Measurements from ENCODE around the gene FGF18. TPM values are rescaled to one million over a fixed set of nuclear protein-coding genes. Genes with fewer than 3 reads are reported as not detected.
A peak's percentile ranks its signal among the peaks of the same experiment; 100 is the strongest.

Gene FGF18
- polyA plus RNA-seq, 3 donors: not detected

DNA sequence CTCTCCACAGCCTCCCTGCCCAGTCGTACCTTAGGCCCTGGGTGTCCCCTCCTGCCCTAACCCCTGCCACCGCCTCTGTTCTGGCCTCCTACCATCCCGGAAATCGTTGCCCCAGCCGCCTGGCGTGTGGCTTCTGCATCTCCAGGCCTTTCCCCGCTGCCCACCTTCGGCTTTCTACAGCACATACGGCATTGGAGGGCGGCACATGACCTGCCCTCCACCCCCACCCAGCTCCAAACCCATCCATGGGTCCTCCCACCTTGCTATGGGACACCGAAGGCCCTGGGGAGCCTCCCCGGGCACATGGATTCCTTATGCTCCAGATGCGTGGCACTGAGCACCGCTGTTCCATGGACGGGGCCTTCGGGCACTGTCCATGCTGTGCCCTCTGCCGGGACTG lies 32.0 kb downstream of the FGF18 start:
- H3K4me3 ChIP-seq (replicated peaks in 1 of 3; ENCODE audit: low read depth in 2 of 3, low read length in 3 of 3): peak overlapping the region in 1 of 3 experiments; percentile 59
- no peak overlapping the region for H3K27ac ChIP-seq (ENCODE audit: low read depth in 1 of 2, low read length in 2 of 2)
- H3K4me2 ChIP-seq (replicated peaks; ENCODE audit: extremely low read depth, low read length, poor library complexity, severe bottlenecking): peak overlapping the region; percentile 70
- no peak overlapping the region for H3K27ac Mint-ChIP-seq
- intact Hi-C loops (cut with micrococcal nuclease): no loop called here
- H3K27me3 ChIP-seq (ENCODE audit: control insufficient read depth in 2 of 2, insufficient read depth in 2 of 2, low read length in 2 of 2): peaks cover 3 to 31% of the 10 kb centered on the region in 2 donors
- H4K20me1 ChIP-seq (ENCODE audit: insufficient read depth, low read length): no peaks in the 10 kb centered on the region
- no peaks in the 10 kb centered on the region for H3K36me3 ChIP-seq (replicated peaks in 1 of 2; ENCODE audit: control insufficient read depth in 1 of 2, insufficient read depth in 2 of 2, low read length in 2 of 2)
- peaks cover 8% of the 10 kb centered on the region for H3K4me1 Mint-ChIP-seq
- no peaks in the 10 kb centered on the region for H3K36me3 Mint-ChIP-seq
- peak overlapping the region; percentile 65 for H2AFZ ChIP-seq (ENCODE audit: insufficient read depth, low read depth, low read length, poor library complexity, severe bottlenecking)
- no peaks in the 10 kb centered on the region for H3K79me2 ChIP-seq (ENCODE audit: insufficient read depth, low read length)
- no peak for DNase-seq
- WGBS (ENCODE audit: insufficient coverage): 60% methylated on average over 14 of the region's 17 CpGs
- H3K4me3 Mint-ChIP-seq: peak overlapping the region; percentile 40 to 80
- H3K27me3 Mint-ChIP-seq (ENCODE audit: low read depth in 3 of 3): peaks cover 34 to 50% (median 49%) of the 10 kb centered on the region in 3 donors
- H3K4me1 ChIP-seq (ENCODE audit: control insufficient read depth in 1 of 2, insufficient read depth in 2 of 2, low read length in 2 of 2): peaks cover 2 to 14% of the 10 kb centered on the region in 2 donors
- H3K9me3 Mint-ChIP-seq: peaks cover 0 to 2% (median 0%) of the 10 kb centered on the region in 7 donors
- peak overlapping the region; percentile 51 for H3K9ac ChIP-seq (ENCODE audit: insufficient read depth, low read length, poor library complexity, severe bottlenecking)
- H3K9me3 ChIP-seq (replicated peaks in 1 of 2; ENCODE audit: control insufficient read depth in 1 of 2, insufficient read depth in 1 of 2, low read length in 2 of 2): no peaks in the 10 kb centered on the region
- TF ChIP-seq, protein P1, sequence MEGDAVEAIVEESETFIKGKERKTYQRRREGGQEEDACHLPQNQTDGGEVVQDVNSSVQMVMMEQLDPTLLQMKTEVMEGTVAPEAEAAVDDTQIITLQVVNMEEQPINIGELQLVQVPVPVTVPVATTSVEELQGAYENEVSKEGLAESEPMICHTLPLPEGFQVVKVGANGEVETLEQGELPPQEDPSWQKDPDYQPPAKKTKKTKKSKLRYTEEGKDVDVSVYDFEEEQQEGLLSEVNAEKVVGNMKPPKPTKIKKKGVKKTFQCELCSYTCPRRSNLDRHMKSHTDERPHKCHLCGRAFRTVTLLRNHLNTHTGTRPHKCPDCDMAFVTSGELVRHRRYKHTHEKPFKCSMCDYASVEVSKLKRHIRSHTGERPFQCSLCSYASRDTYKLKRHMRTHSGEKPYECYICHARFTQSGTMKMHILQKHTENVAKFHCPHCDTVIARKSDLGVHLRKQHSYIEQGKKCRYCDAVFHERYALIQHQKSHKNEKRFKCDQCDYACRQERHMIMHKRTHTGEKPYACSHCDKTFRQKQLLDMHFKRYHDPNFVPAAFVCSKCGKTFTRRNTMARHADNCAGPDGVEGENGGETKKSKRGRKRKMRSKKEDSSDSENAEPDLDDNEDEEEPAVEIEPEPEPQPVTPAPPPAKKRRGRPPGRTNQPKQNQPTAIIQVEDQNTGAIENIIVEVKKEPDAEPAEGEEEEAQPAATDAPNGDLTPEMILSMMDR (IDR thresholded peaks at IDR 0.05): no peak

DNA sequence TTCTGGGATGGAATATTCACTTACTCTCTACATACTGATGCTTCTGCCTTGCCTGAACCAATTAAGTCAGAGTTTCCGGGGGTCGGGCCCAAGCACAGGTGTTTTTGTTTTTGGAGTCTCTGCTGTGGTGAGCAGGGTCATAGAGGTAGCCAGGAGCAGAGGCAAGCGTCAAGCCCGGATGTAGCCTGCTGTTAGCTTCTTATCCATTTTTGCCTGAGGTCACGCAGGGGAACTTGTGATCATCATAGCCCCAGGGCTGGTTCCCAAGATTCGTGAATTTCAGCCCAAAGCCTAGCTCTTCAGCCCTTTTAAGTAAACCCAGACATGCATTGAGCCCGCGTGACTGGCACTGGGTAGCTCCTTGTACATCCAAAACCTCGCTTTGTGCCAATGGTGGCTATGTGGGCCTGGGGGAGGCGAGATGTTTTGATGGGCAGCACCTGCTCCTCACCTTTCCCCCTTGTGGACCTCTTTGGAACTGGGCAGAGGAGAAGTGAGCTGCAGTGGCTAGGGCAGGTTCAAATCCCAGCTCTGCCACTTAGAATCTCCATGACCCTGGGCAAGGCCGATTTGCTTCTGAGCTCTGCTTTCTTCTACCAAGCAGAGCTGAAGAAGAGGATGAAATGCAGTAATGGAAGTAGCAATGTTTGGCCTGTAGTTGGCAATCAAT lies 33.7 kb downstream of the FGF18 start:
- Histone ChIP-seq H4K20me1 (ENCODE audit: insufficient read depth, low read length) (no peaks in the 10 kb centered on the region), H3K4me2 (replicated peaks; ENCODE audit: extremely low read depth, low read length, poor library complexity, severe bottlenecking) (no peak overlapping the region), H3K4me1 (ENCODE audit: control insufficient read depth in 1 of 2, insufficient read depth in 2 of 2, low read length in 2 of 2) (peaks cover 2 to 14% of the 10 kb centered on the region in 2 donors), H3K79me2 (ENCODE audit: insufficient read depth, low read length) (no peaks in the 10 kb centered on the region), H3K27me3 (ENCODE audit: control insufficient read depth in 2 of 2, insufficient read depth in 2 of 2, low read length in 2 of 2) (peaks cover 3 to 31% of the 10 kb centered on the region in 2 donors), H3K9me3 (replicated peaks in 1 of 2; ENCODE audit: control insufficient read depth in 1 of 2, insufficient read depth in 1 of 2, low read length in 2 of 2) (no peaks in the 10 kb centered on the region), H2AFZ (ENCODE audit: insufficient read depth, low read depth, low read length, poor library complexity, severe bottlenecking) (no peak overlapping the region), H3K27ac (ENCODE audit: low read depth in 1 of 2, low read length in 2 of 2) (no peak overlapping the region), H3K4me3 (replicated peaks in 1 of 3; ENCODE audit: low read depth in 2 of 3, low read length in 3 of 3) (no peak overlapping the region), H3K36me3 (replicated peaks in 1 of 2; ENCODE audit: control insufficient read depth in 1 of 2, insufficient read depth in 2 of 2, low read length in 2 of 2) (no peaks in the 10 kb centered on the region), H3K9ac (ENCODE audit: insufficient read depth, low read length, poor library complexity, severe bottlenecking) (no peak overlapping the region)
- TF ChIP-seq, protein P1 (IDR thresholded peaks at IDR 0.05): no peak
- H3K4me1 Mint-ChIP-seq: peaks cover 8% of the 10 kb centered on the region
- H3K36me3 Mint-ChIP-seq: no peaks in the 10 kb centered on the region
- peak overlapping the region in 1 of 2 donors; percentile 22 for H3K4me3 Mint-ChIP-seq
- peaks cover 35 to 44% (median 42%) of the 10 kb centered on the region in 3 donors for H3K27me3 Mint-ChIP-seq (ENCODE audit: low read depth in 3 of 3)
- H3K27ac Mint-ChIP-seq: no peak overlapping the region
- DNase-seq: no peak
- peaks cover 0 to 2% (median 0%) of the 10 kb centered on the region in 7 donors for H3K9me3 Mint-ChIP-seq
- WGBS (ENCODE audit: insufficient coverage): 98% methylated on average over 5 of the region's 11 CpGs
- intact Hi-C loops (cut with micrococcal nuclease): no loop called here
